ENCODE measurements around the gene GLTP.
"Not testable (repeated sequence)": the region's sequence is repeated elsewhere in the genome, so short reads cannot be mapped to it uniquely, and the experiment has no call there.

GLTP gene

DNA sequence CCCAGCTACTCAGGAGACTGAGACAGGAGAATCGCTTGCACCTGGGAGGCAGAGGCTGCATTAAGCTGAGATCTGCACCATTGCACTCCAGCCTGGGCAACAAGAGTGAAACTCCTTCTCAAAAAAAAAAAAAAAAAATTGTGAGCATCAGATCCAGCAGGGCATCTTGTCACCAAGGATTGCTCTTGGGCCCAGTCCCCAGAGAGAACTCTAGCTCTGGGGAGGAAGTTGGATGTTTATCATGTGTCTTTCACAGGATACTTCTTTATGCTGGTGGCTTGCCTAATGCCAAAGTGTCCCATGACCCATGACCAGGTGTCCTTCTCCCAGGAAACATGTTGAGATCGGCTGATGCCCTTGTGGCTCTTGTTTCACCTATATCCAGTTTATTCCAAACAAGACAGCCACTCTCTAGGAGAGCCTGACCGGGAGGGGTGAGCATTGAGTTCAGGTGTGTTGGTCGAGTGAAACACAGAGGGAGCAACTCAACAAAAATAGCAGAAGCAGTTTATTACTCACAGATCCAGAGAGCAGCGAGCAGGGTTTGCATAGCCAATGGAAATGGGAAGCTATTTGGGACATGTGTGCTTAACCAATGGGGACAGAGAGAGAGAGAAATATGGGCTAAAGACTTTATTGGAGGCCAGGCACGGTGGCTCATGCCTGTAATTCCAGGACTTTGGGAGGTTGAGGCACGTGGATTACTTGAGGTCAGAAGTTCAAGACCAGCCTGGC lies 13.1 kb upstream of the GLTP start:
- no peaks in the 10 kb centered on the region for H3K36me3 ChIP-seq (ENCODE audit: control insufficient read depth, insufficient read depth, low read length)
- no peak overlapping the region for H3K4me2 ChIP-seq (ENCODE audit: low read length)
- H3K27me3 ChIP-seq (ENCODE audit: control insufficient read depth, insufficient read depth, low read length) = no peaks in the 10 kb centered on the region
- no peak overlapping the region for H3K9ac ChIP-seq
- peak overlapping the region; percentile 29 for H3K27ac ChIP-seq
- no peak for TF ChIP-seq CTCF (IDR thresholded peaks at IDR 0.05)
- H3K4me1 ChIP-seq = peaks cover 8% of the 10 kb centered on the region
- no peaks in the 10 kb centered on the region for H3K79me2 ChIP-seq
- no peaks in the 10 kb centered on the region for H3K9me3 ChIP-seq (ENCODE audit: control insufficient read depth, low read length)
- no peak overlapping the region for H3K4me3 ChIP-seq (ENCODE audit: low read depth, low read length)
- peak overlapping the region; percentile 28 for H2AFZ ChIP-seq

- no peaks in the 10 kb centered on the region for H3K9me3 ChIP-seq (ENCODE audit: control insufficient read depth, low read length)
- TF ChIP-seq CTCF (IDR thresholded peaks at IDR 0.05) = no peak
- H3K4me1 ChIP-seq = peaks cover 8% of the 10 kb centered on the region
- no peak overlapping the region for H3K4me3 ChIP-seq (ENCODE audit: low read depth, low read length)
- peak overlapping the region; percentile 29 for H3K27ac ChIP-seq
- no peaks in the 10 kb centered on the region for H3K79me2 ChIP-seq
- H2AFZ ChIP-seq = no peak overlapping the region
- H3K4me2 ChIP-seq (ENCODE audit: low read length) = no peak overlapping the region
- H3K27me3 ChIP-seq (ENCODE audit: control insufficient read depth, insufficient read depth, low read length) = no peaks in the 10 kb centered on the region
- no peaks in the 10 kb centered on the region for H3K36me3 ChIP-seq (ENCODE audit: control insufficient read depth, insufficient read depth, low read length)
- no peak overlapping the region for H3K9ac ChIP-seq
These were observed 12.4 kb upstream of the GLTP start for GRCh38 chr12:109892748-109893147.

GRCh38 chr12:109892165-109892715 lies 11.9 kb upstream of the GLTP start:
- Histone ChIP-seq H3K79me2 (no peaks in the 10 kb centered on the region), H3K9me3 (ENCODE audit: control insufficient read depth, low read length) (no peaks in the 10 kb centered on the region), H3K36me3 (ENCODE audit: control insufficient read depth, insufficient read depth, low read length) (no peaks in the 10 kb centered on the region), H2AFZ (no peak overlapping the region), H3K9ac (no peak overlapping the region), H3K27me3 (ENCODE audit: control insufficient read depth, insufficient read depth, low read length) (no peaks in the 10 kb centered on the region), H3K27ac (no peak overlapping the region), H3K4me3 (ENCODE audit: low read depth, low read length) (no peak overlapping the region), H3K4me2 (ENCODE audit: low read length) (no peak overlapping the region), H3K4me1 (peaks cover 8% of the 10 kb centered on the region)
- TF ChIP-seq CTCF (IDR thresholded peaks at IDR 0.05) = no peak

DNA sequence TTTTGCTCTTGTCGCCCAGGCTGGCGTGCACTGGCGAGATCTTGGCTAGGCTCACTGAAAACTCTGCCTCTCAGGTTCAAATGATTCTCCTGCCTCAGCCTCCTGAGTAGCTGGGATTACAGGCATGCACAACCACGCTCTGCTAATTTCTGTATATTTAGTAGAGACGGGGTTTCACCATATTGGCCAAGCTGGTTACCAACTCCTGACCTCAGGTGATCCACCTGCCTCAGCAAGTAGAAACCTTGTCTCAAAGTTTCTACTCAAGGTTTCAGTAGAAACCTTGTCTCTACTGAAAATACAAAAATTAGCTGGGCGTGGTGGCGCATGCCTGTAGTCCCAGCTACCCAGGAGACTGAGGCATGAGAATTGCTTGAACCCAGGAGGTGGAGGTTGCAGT lies 11.4 kb upstream of the GLTP start:
- not testable (repeated sequence) for H3K79me2 ChIP-seq; H3K4me1 ChIP-seq; H3K27me3 ChIP-seq (ENCODE audit: control insufficient read depth, insufficient read depth, low read length); H2AFZ ChIP-seq; H3K4me3 ChIP-seq (ENCODE audit: low read depth, low read length); H3K27ac ChIP-seq; H3K9ac ChIP-seq; H3K4me2 ChIP-seq (ENCODE audit: low read length); H3K36me3 ChIP-seq (ENCODE audit: control insufficient read depth, insufficient read depth, low read length); H3K9me3 ChIP-seq (ENCODE audit: control insufficient read depth, low read length)

- Histone ChIP-seq H3K4me1 (peaks cover 8% of the 10 kb centered on the region), H3K79me2 (no peaks in the 10 kb centered on the region), H3K36me3 (ENCODE audit: control insufficient read depth, insufficient read depth, low read length) (no peaks in the 10 kb centered on the region), H3K27me3 (ENCODE audit: control insufficient read depth, insufficient read depth, low read length) (no peaks in the 10 kb centered on the region), H3K27ac (no peak overlapping the region), H3K9me3 (ENCODE audit: control insufficient read depth, low read length) (no peaks in the 10 kb centered on the region), H3K9ac (no peak overlapping the region), H2AFZ (no peak overlapping the region), H3K4me3 (ENCODE audit: low read depth, low read length) (no peak overlapping the region), H3K4me2 (ENCODE audit: low read length) (no peak overlapping the region)
- no peak for TF ChIP-seq CTCF (IDR thresholded peaks at IDR 0.05)
These were observed 10.4 kb upstream of the GLTP start for GRCh38 chr12:109890620-109891170.

Data from parathyroid adenoma (tissue), 2 donors.